HG03135 (cell line): ENCODE measurements around the gene MYLK.

Experiments
- ATAC-seq: cut with Tn5 transposase; IDR thresholded peaks from one replicate; pipeline ENCODE4 v1.9.1; 2021; ENCODE audit warnings: mild to moderate bottlenecking, moderate library complexity; ENCODE audit not compliant: unreplicated experiment

Gene MYLK

GRCh38 chr3:123832692-123833397, 51.3 kb downstream of the MYLK start:
- no peak for ATAC-seq

DNA sequence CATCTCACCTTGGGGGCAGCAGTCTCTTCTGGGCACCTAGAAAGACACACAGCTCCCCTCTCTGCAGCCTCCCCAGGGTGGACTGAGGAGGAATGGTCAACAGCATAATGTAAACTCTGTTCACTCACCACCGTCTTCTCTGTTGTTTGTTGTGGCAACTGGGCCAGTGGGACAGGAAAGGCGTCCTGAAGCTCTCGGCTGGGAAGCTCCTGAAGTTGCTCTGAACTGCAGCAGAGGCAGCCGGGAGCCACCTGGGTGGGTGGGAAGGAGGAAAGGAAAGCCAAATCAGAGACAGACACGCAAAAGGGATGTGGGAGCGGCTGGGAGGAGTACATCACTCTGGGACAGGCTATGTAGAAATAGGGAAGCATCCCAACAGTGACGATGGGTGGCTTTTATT, 52.7 kb downstream of the MYLK start:
- no peak for ATAC-seq

- ATAC-seq = no peak
These were observed 62.2 kb downstream of the MYLK start for GRCh38 chr3:123821920-123822319.

GRCh38 chr3:123819949-123820348, 64.2 kb downstream of the MYLK start:
- ATAC-seq = no peak

DNA sequence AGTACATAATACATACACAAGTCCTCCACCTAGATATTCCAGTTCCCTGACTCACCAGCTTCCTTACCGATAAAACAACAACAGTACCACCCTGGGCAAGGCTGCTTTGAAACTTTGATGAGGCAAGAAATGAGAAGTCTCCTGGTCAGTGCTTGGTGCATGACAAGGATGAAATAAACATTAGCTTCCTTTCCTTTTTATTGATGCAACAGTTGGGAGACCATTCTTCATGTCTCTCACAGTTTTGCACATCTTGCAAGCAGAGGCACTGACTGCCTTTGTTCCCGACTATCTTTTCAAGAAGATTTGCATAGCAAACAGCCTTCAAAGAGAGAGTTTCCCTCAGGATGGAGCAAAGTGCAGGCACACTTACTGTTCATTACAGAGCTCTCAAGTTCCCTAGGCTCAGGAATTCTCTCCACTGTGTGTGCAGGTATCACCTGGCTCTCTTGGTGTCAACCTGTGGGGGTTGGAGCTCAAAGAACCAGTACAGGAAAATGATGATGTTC, 65.2 kb downstream of the MYLK start:
- no peak for ATAC-seq

GRCh38 chr3:123818324-123818920, 65.7 kb downstream of the MYLK start:
- ATAC-seq = no peak

DNA sequence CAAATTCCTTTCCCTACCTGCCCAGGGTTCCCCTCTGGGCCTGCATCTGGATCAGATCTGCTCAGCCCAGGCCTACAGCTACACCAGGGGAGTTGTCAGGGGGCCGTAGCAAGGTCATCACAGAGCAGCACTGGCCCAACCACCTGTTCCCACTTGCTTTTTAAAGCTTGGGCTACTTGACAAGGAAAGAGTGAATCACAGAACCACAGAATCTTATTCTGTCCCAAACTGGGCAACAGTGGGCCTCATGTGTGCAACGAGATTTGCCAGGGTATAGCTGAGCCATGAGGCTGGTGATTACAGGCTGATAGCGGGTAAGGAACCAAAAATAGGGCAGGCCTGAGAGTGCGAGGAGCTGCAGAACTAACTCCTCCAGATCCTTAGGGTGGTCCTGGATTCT, 66.7 kb downstream of the MYLK start:
- ATAC-seq = no peak

DNA sequence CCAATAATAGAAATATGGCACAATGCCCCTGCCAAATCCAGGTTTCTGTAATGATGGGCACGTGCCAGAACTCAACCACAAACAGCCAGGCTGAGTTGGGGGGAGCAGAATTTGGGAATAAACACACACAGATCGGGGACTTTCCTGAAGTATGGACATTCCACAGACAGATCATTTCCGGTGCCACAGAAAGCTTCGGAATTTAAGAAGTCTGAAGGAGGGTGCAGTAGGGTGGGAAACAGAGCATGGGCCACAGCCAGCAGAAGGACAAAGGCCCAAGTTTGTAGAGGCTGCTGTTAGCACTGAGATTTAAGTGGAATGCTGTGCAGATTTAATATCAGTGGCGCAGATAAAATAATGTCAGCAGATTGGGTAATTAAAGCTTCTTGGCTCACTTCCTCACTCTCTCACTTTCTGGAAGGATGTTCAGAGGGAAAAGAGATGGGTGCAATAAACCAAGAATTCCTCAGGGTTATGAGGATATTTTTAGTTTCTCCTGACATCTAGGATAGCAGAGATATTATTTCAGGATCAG, 67.4 kb downstream of the MYLK start:
- ATAC-seq = no peak

GRCh38 chr3:123815981-123816380, 68.2 kb downstream of the MYLK start:
- no peak for ATAC-seq

DNA sequence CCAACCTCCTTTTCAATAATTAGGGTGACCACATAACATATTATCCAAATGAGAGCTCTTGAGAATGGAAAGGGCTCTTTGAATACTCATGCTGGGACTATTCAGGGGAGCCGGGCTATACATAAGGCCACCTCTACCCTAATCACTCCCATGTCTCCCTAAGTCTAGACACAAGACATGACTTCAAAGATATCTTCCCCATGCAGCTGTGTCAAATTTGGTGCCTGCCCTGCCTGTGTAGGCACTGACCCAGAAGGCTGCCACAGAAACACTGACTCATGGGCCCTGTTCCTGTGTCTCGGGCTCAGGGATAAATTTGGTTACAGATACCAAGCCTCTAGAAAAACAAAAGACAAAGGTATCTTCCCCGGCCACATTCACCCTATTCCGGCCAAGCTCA, 70.3 kb downstream of the MYLK start:
- ATAC-seq = no peak

DNA sequence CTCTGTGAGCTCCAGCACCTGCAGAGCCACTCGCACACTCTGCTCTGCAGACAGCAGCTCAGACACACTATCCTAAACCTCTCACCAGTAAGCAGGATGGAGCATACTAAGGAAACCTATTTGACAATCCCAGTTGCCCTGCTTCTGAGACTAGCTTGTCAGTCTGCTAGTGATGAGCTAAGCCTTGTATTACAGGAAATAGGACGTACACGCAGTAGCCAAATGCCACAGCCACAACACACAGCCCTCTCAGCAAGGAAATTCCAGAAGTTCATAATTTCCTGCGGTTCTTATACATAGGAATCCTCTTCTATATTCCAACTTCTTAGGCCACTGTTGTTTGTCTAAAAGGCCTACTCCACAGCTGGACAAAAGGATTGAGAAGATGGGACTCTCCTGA, 74.5 kb downstream of the MYLK start:
- no peak for ATAC-seq

GRCh38 chr3:123808812-123809211, 75.3 kb downstream of the MYLK start:
- ATAC-seq = no peak

DNA sequence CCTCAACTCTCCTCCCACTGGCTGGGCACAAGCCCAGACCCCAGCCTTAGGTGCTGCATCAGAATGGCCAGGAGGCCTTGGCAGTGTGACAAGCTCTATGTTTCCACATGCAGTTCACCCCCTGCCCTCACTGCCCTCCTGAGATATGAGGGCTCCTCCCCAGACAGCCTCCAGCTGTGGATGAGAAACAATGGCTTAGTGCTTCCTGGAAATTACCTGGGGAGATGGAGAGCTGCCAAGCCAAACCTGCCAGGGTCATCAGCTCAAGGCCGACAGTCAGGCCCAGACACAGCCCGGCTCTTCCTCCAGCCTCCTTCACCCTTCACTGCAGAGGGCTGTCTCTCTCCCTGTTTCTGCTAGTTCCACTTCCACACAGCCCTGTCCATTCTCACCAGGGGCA, 76.3 kb downstream of the MYLK start:
- ATAC-seq = no peak

GRCh38 chr3:123805504-123805903, 78.6 kb downstream of the MYLK start:
- ATAC-seq = no peak

DNA sequence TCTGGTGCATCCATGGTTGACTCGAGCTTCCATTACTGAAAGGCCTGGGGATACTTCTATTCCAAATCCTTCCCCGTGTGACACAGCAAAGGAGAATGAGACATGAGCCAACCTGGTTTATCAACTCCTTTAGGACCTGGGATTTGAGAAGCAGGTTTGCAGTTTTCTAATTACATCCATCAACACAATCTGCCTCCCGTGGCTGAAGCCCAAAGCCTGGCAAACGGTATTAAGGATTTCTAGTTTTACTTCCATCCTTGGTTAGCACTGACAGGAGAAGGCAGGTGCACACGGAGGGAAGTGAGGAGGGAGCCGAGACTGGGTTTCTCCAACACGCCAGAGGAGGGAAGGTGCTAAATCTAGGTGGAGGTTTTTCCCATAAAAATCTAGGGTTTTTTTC, 79.0 kb downstream of the MYLK start:
- no peak for ATAC-seq

DNA sequence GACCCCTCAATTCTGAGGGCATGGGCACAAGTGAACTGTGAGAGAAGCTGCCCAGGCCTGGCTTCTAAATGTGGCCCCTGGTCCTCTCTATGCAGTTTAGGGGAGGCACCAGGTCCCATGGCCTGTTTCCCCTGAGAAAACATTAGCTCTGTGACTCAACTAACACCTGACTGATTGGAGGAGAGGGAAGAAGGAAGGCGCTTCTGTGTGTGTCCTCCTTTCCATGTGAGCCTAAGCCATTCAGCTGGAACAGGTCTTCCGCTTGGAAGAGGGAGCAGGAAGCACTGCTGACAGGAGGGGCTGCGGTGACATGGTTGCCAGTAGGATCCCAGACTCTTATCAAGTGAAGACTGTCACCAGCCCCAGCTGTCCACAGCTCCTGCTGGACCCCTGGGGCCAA, 79.5 kb downstream of the MYLK start:
- no peak for ATAC-seq

- no peak for ATAC-seq
These were observed 80.6 kb downstream of the MYLK start for GRCh38 chr3:123803521-123803920.

DNA sequence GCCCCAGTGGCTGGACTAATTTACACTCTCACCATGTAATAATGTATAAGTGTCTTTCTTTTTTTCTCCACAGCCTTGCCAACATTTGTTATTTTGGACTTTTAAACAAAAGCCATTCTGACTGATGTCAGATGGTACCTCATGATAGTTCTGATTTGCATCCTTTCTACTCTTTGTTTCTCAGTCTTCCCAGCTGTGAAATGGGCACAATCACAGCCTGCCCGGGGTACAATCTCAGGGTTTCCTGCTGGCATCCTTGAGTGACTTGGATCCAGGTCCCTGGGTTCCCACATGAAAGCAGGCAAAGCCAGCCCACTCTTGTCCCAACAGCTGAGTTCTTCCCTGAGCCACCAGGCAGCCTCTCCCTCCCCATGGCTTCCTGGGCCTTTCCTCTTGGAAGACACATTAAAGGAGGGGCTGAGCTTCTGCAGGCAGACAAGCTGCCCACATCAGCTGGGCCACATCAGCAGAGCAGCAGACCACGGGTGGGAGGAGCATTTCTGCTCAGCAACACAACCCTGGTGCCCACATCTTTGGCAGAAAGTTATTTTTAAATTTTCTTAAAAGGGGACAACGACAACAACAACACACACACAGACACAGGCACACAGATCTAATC, 82.0 kb downstream of the MYLK start:
- ATAC-seq = no peak

DNA sequence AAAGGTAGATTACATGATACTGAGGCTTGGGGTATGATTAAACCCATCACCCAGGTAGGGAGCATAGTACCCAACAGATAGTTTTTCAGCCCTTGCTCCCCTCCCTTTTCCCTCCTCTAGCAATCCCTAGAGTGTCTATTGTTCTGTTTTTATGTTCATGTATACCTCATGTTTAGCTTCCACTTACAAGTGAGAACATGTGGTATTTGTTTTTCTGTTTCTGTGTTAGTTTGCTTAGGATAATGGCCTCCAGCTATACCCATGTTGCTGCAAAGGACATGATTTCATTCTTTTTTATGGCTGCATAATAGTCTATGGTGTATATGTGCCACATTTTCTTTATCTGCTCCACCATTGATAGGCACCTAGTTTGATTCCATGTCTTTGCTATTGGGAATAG, 82.7 kb downstream of the MYLK start:
- ATAC-seq = no peak

GRCh38 chr3:123800362-123800682, 83.8 kb downstream of the MYLK start:
- ATAC-seq = no peak

DNA sequence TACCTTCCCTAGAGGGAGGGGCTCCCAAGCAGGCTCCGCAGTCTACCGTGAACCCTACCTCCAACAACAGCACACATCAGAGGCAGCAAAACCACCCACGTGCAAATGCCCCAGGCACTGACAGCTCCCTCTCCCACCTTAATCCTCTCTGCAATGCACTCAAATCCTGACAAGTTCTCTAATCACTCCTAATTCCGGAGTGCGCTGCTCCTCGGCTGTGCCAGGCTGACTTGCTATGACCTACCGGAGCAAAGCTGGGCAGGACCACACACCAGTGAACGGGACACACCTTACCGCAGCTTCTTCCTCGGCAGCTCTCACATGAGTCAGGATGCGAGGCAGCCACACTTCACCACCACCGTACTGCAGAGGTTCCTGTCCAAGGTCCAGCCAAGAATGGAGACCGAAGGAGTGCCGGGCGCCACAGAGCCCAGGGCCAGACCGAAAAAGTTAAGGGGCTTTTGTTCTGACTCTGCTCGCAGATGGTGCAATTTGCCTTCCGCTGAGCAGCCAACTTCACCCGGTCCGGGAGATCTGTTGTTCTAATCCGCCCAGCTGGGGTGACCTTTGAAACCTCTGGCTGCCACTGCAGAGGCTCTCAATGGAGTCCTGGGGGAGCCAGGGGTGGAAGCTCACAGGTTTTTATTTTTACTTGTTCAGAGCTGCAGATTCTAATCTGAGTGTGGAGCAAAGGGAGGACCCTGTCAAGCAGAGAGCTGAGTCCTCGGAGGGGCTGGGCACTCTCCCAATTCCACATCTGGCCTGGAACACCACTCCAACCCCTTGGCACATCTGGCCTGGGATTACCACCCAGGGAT, 84.4 kb downstream of the MYLK start:
- ATAC-seq = no peak
